Measurements from ENCODE around the gene CERK.
"Not testable (repeated sequence)": the region's sequence is repeated elsewhere in the genome, so short reads cannot be mapped to it uniquely, and the experiment has no call there.

Gene CERK

DNA sequence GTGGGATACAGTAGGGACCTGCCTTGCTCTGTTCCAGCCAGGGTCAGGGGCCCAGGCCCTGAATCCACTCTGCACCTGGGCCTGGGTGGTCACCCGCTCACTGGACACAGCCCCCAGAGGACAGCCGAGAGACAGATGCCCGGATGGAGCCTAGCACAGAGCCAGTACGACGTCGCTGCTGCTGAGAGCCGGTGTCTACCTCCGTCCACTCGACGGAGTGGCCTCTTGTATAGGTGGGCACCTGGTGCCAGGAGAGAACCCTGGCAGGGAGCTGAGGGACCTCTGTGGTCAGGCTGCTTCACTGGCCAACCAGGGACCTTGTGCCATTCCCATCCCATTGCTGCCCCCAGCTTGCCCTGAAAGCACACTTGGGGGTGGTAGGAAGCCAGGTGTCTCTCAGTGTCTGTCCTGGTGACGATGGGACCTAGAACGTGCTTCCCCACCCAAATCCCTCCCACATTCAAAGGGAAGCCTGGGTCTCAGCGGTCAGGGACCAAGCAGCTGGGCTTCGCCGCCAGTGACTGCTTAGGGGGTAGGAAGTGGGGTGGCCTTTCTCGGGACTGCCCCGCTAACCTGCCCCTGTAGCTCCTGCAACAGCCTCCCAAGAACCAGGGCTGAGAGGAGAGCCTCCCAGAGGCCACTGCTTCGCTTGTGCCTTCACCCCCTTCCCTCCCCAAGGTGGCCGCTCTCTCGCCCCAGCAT, 10.3 kb upstream of the CERK start:
- DNase-seq, result no peak

- DNase-seq, result no peak
Measured at GRCh38 chr22:46747646-46748045, 9.6 kb upstream of the CERK start.

DNA sequence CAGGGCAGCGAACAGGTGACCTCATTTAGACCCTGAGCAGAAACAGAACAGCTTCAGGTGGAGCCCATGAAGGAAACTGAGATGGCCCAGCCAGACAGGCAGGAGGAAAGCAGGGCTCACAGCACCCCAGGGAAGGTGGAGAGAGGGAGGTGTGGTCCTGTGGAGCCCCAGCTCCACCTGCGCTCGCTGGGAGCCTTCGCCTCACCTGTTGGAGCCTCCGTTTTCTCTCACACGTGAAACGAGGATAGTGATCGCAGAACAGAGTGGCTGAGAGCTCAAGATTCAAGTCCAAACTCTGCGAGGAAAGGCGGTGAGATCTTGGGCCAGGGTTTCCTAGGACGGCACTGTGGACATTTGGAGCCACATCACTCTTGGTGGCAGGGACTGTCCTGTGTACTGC, 8.6 kb upstream of the CERK start:
- DNase-seq, result no peak

DNA sequence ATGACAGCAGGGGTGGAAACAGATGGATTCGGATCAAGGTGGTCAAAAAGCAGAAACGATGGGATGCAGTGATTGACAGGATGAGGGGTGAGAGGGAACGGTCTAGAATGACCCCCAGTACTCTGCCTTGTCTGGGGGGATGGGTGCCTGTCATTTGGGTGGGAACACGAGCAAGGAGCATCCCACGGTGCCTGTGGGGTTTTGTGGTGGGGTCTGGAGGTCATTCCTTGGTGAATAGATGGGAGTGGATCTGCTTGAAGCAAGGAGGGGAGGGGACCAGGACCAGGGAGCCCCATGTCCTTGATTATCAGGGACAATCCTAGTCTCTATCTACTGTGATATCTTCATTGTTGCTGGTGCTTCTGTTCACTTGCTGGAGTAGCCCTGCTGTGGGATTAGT, 8.1 kb upstream of the CERK start:
- no peak for DNase-seq

GRCh38 chr22:46744581-46744980, 6.5 kb upstream of the CERK start:
- no peak for DNase-seq

DNA sequence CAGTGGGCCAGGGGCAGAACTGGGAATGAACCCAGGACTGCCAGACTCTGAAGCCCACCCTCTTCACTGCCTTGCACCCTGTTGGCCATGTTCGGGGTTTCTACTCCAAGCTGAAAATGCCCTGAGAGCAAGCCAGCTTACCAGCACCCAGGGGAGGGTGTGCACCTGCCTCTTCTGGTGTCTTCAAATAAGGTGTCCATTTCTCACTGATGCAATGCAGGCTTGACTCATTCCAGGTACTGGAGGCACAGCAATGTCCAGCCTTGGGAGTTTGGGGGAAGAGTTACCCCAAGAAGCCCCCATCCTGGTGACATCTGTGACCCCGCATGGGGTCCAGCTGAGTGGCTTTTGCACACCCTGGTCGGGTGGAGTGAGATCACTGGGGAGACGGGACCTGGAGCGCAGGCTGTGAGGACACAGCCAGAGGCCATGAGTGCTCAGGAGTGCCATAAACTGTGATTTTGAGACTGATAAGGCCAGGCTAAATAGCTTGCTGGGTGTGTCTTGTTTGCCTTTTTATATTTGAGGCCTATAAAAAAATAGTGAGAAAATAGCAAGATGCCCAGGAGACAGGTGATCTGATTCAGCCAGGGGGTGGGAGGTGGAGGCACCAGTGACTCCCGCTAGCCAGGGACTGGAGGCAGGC, 4.6 kb upstream of the CERK start:
- DNase-seq, result no peak

DNA sequence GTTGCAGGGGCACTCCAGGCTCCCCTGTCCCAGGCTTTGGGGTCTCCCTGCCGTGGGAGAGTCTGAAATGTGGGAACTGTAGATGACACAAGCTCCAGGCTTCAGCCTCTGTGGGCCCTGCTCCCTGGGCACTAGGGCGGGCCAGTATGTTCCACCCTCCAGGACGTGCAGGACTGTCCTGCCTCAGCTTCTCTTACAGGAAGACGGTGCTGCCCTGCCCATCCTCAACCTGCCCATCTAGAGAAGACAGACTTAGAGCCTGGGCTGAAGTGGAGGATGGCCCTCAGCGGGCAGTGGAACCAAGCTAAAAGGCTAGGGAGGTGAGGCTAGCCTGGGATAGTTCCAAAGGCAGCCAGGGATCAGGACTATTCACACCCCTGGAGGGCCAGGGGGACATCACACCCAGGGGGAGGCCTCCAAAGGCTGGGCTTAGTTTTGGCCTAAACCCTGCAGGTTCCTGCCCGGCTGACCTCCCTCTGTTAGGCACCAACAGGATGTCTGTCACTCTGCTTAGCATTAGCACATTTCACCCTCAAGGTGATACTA, 4.0 kb upstream of the CERK start:
- DNase-seq, result no peak

- no peak for DNase-seq
Measured at GRCh38 chr22:46740910-46741780, 3.1 kb upstream of the CERK start.

DNA sequence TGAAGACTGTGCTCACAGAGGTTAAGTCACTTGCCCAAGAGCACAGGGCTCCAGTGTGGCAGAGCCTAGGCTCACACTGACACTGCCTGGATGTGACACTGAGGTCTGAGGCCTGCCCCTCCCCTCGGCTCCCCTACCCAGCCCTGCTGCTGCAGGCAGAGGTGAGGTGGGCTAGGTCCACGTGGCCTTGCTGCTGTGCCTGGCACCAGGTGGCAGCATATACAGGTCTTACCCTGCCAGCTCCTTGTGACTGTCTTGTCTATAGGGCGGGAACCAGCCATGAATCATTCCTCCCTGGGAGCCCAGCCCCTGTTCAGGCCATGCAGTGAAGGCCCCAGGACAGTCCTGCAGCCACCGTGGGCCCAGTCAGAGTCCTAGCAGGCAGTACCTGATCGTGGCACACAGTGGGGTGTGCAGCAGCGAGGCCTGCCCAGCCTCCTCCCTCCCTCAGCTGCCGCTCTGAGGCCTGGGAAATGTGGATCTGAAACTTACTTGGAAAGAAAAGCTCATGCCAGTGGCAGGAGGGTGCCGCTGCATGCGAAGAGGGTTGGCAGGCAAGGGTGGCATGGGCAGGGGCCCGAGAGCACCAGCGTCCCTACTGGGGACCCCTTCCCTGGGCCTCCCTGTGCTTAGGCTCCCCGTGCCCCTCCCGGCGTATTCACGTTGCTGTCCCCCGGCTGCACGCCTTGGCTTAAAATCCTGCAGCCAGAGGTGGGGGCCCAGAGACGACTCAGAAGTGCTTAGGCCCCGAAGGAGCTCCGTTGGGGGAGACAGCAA, 1.2 kb upstream of the CERK start:
- no peak for DNase-seq

DNA sequence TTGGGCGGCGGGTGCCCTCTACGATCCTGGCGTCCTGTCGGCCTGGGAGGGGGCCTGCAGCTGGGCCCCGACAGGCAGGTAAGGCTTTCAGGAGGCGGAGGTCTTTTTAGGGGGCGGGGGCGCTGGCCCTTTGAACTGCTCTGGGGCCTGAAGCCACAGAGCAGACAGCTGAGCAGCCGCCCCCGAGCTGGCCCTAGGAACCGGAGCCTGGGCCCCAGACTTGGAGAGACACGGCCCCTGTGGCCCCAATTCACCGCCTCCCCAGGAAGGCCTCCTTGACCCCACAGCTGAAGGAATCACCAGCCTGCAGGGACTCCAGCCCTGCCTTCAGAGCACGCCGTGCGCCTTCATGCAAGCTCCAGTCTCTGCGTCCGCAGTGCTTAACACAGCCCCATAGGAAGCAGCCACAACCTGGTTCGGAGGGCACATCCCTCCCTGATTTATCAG, 618 bp upstream of the CERK start:
- no peak for DNase-seq

GRCh38 chr22:46737105-46737975, 712 bp downstream of the CERK start:
- peak; percentile 21 for DNase-seq

- DNase-seq, result no peak
Measured at GRCh38 chr22:46736705-46737104, 1.3 kb downstream of the CERK start.

DNA sequence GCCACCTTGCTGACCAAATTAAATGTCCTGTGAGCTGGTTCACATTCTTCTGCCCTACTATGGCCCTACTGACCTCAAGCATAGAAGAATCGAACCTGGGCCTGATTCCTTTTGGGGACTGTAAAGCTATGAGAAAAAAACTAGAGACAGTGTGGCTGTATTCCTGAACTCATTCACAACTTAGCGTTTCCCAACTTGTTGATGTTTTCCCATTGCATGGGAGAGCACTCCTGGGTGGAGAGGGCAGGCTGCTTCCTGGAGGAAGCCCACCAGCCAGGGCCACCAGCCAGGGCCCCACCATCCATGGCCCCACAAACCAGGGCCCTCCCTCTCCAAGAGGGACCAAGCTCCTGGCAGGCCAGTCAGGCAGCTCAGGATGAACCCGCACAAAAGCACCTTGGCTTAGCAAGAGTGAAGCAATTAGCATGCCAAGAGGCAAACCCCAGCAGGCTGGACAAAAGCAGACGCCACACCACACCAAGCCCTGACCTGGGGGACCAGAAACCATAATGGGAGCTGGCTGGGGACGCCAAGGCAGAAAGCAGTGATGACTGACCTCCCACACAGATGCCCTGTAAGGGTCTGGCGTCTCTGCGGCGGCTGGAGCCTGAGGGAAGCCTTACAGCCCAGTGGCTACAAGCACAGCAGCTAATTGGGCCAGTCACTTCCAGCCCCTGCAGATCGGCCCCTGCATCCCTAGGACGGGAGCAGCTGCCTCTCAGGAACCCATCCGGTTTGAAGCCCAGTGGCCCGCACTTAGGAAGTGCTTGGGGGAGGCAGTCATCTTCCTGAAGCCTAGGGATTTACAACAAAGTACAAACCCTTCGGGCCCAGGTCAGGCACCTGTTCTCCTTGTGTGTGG, 2.1 kb downstream of the CERK start:
- no peak for DNase-seq

- peak; percentile 55 for DNase-seq
Measured at GRCh38 chr22:46734830-46735453, 3.1 kb downstream of the CERK start.

- not testable (repeated sequence) for DNase-seq
Measured at GRCh38 chr22:46734213-46734722, 3.8 kb downstream of the CERK start.

DNA sequence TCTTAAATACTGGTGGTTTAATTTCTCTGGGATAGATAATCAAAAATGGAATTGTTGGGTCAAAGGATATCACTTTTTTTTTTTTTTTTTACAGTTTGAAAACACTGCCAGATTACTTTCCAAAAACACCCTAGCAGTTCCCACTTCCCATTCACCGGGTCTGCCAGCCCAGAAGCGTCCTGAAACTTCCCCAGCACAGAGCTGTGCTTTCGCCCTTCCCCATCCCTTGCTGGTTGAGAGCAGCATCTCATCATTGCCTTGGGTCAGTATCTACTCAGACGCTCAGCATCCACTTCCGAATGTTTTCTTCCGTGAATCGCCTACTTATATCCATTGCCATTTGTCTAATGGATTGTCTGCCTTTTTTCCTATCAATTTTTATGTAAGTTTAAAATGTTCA, 5.5 kb downstream of the CERK start:
- DNase-seq, result no peak

DNA sequence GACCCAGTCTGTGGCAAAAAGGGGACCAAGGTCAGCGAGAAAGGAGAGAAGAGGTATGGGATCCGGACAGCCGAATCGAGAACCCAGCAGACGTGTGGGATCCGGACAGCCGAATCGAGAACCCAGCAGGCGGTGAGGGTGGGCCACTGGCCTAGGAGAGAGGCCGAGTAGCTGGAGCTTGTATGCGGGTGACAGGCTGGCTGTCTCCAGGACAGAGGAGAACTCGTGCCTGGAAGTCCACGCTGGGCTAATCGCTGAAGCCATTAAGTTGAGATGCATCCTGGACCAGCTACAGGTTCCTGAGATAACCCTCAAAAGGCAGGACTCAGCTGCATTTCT, 6.0 kb downstream of the CERK start:
- DNase-seq, result no peak

DNA sequence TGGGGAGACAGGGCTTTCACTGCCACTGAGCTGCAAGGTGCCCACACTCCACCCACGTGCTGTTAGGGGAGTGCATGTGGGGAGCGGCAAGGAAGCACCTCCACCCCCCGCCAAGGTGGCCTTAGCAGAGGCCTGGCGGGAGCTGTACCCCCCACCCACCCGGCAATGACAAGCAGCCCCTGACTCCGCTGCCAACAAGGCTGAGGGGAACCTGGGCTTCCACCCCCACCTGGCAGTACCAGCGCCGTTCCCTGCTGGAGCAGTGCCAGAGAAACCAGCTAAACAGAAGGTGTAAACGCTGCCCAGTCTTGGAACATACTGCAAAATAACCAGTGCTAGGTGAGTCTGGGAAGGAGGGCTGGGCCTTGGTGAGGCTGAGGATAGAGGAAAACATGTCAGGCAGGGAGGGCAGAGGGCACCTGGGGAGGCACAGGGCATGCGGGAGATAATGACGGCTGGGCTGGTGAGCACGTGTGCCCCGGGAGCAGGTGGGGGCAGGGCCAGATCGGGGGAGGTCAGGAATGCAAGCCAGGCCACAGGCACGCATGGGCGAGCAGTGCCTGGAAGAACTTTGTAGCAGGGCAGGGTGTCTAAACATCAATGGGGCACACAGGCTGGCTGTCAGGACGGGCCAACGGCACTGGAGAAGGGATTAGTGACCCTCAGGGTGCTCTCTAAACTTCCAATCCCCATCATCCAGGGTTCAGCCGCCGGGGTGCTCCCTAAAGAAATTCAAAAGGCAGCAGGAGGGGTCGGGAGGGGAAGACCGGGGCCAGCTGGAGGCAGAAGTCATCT, 6.6 kb downstream of the CERK start:
- no peak for DNase-seq

DNA sequence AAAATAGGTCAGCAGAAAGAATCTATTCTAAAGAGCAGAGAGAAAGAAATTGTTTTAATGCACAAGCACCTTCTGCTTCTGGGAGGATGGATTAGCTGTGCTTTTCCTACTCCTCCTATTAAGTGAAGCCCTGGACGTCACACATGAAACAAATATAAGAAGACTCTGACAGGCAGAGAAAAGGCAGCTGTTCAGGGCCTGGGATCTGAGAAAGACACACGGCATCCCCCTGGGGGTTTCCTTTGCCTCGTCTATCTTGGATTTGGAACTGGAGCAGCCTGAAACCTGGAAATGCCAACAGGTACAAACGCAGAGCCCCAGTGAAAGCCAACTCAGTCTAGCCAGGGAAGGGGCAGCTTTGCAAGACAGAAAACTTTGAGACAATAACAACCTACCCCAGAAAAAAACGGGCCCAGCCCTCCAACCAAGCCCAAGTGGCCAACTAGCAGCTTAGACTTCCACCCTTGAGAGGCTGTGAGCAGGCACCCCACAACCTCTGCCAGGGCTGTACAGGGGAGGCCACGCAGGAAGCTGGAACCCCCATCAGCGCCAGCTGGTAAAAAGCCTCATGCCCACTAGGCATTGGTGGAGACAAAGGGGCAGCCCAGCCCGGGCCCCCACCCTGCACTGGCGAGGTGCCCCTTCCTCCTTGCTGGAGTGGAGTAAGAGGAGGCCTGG, 7.3 kb downstream of the CERK start:
- no peak for DNase-seq

All from activated CD4-positive, alpha-beta T cell treated with anti-CD3 and anti-CD28 coated beads for 1 hour (primary cell).